ENCODE data around the gene INPP1. TPM values are rescaled to one million over a fixed set of nuclear protein-coding genes. Genes with fewer than 3 reads are reported as not detected.

INPP1 gene
- total RNA-seq, 4 donors from 2014 or later: 37.0 to 73.0 (median 48.4) TPM

DNA sequence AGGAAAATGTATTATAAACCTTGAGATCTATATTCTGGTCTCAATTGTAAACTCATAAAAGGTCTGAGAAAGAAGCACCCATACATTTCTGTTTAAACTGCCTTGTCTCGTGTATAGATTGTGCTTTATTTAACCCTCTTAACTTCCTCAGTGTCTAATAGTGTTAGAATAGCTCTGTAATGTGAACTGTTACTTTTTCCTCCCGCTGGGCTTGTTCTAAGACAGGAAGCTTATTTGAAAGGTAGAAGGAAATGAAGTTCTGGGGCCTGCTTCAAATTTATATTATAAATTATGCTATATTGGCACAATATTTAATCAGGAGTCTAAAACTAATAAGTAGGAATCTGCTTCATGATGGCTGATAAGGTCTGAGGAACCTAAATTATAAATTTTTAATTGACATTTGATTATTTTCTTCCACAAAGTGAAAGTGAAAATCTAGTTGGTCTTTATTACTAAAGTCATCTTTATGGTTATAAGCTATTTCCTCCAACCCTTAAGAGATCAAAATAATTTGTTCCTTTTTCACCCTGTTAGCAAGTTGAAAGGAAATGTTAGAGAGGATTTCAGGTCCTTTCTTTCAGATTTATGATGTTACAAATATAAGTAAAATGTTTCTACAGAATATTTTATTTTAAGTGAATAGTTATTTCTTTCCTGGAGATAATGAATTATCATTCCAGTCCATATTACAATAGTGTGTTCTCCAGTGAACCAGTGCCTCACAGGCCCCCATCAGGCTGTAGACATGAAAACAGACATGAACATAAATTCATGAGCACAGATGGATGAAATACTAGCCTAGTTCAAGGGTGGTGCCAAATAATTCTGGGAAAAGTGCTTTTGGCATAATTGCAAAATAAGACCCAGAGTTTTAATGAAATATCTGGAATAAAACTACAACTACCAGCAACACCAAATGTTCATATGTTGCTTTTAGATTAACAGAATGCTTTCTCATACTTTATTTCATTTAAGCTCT, 72.7 kb downstream of the INPP1 start:
- intact Hi-C loops (cut with DNase I): no loop called here
- no peak overlapping the region for H3K4me3 ChIP-seq
- H3K36me3 ChIP-seq: peaks cover 0 to 5% (median 0%) of the 10 kb centered on the region in 3 donors
- WGBS, 2 donors: 38 to 50% methylated on average over 2 of the region's 2 CpGs
- H3K27ac ChIP-seq: peak overlapping the region in 2 of 4 donors; percentile 73 to 76
- peaks cover 24 to 89% (median 35%) of the 10 kb centered on the region in 3 donors for H3K4me1 ChIP-seq
- no peak for DNase-seq
- H3K27me3 ChIP-seq: no peaks in the 10 kb centered on the region
- no peaks in the 10 kb centered on the region for H3K9me3 ChIP-seq
- no peak for TF ChIP-seq POLR2A (IDR thresholded peaks at IDR 0.05)
- TF ChIP-seq, protein P1, sequence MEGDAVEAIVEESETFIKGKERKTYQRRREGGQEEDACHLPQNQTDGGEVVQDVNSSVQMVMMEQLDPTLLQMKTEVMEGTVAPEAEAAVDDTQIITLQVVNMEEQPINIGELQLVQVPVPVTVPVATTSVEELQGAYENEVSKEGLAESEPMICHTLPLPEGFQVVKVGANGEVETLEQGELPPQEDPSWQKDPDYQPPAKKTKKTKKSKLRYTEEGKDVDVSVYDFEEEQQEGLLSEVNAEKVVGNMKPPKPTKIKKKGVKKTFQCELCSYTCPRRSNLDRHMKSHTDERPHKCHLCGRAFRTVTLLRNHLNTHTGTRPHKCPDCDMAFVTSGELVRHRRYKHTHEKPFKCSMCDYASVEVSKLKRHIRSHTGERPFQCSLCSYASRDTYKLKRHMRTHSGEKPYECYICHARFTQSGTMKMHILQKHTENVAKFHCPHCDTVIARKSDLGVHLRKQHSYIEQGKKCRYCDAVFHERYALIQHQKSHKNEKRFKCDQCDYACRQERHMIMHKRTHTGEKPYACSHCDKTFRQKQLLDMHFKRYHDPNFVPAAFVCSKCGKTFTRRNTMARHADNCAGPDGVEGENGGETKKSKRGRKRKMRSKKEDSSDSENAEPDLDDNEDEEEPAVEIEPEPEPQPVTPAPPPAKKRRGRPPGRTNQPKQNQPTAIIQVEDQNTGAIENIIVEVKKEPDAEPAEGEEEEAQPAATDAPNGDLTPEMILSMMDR (IDR thresholded peaks at IDR 0.05): no peak

DNA sequence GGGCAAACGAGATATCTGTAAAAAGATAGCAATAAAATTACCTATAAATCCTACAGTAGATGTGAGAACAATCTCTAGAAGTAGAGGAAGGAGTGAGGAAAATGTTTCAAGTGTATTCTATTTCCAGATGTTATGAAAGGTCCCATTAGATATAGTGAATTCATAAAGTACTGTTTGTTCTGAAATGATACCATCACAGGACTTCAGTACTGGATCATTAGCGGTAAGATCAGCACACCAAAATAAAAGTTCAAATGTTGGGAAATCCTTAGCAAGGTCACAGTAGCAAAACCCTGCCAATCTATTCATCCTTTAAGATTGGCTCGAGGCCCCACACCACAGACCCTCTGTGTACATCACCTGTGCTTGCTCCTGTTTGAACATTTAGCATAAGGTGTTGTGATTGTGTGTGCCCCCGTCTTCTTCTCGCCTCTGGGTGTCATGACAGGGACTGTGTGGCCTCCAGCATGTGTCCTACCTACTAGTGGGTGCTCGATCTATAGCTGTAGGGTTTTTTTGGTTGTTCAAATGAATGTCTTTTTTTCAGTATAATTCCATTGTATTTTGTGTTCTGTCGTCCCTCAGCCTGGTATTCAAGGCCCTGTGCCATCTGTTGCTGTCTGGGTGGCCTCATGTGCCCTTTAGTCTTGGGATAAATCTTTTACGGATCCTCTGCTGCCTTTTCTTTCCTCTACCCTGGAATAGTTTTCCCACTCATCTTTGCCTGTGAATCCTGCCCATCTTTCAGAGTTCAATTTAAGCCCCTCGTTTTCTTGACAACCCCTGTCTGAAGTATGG, 73.9 kb downstream of the INPP1 start:
- Histone ChIP-seq H3K27me3 (no peaks in the 10 kb centered on the region), H3K4me3 (no peak overlapping the region), H3K4me1 (peaks cover 24 to 77% (median 35%) of the 10 kb centered on the region in 3 donors), H3K27ac (peak overlapping the region in 2 of 4 donors; percentile 73 to 76), H3K9me3 (no peaks in the 10 kb centered on the region), H3K36me3 (peaks cover 0 to 5% (median 0%) of the 10 kb centered on the region in 3 donors)
- intact Hi-C loops (cut with DNase I): no loop called here
- 88 to 91% methylated on average over 9 of the region's 9 CpGs for WGBS, 2 donors
- no peak for DNase-seq
- no peak for TF ChIP-seq POLR2A (IDR thresholded peaks at IDR 0.05)
- TF ChIP-seq, protein P1 (IDR thresholded peaks at IDR 0.05): no peak

DNA sequence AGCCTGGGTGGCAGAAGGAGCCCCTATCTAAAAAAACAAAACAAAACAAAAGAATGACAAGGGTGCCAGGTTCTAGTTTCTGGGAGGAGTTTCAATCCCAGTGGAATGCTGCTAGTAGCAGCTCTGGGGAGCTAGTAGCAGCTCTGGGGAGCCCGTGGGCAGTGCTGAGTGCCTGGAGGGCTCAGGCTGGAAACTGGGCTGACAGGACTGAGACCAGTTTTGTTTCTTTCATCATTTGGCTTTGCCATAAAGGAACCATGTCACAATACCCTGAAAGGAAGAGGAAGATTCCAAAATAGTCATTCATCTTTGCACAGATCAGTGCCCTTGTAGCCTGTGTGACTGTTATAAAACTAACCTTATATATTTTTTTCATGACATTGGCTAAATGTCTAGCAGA, 75.3 kb downstream of the INPP1 start:
- Histone ChIP-seq H3K4me3 (no peak overlapping the region), H3K36me3 (peaks cover 0 to 5% (median 0%) of the 10 kb centered on the region in 3 donors), H3K9me3 (no peaks in the 10 kb centered on the region), H3K27me3 (no peaks in the 10 kb centered on the region), H3K4me1 (peaks cover 13 to 62% (median 27%) of the 10 kb centered on the region in 3 donors), H3K27ac (peak overlapping the region; percentile 5 to 49 (median 26))
- no peak for DNase-seq
- intact Hi-C loops (cut with DNase I): no loop called here
- WGBS, 2 donors: 50 to 57% methylated on average over 1 of the region's 1 CpG
- TF ChIP-seq POLR2A (IDR thresholded peaks at IDR 0.05): no peak
- TF ChIP-seq, protein P1 (IDR thresholded peaks at IDR 0.05): no peak

DNA sequence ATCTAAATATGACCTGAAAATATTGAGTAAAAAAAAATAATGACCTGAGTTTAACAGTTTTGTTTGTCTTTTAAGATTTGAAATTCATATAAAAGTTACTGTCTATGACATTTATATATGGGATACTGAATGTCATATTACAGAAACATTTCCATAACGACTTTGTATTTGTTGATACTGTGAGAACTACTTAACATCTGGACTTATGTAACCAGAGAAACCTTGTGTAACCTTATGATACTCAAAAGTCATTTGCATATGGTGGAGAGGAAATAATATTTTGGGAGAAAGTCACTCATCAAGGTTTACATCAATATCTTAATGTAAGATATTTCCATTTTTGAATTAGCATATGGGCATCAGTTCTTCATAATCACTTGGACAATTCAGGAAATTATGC, 77.4 kb downstream of the INPP1 start:
- H3K27me3 ChIP-seq: no peaks in the 10 kb centered on the region
- intact Hi-C loops (cut with DNase I): no loop called here
- H3K4me1 ChIP-seq: peaks cover 6 to 42% (median 18%) of the 10 kb centered on the region in 3 donors
- 50 to 62% methylated on average over 1 of the region's 1 CpG for WGBS, 2 donors
- DNase-seq: no peak
- peaks cover 0 to 5% (median 0%) of the 10 kb centered on the region in 3 donors for H3K36me3 ChIP-seq
- no peaks in the 10 kb centered on the region for H3K9me3 ChIP-seq
- H3K4me3 ChIP-seq: no peak overlapping the region
- no peak overlapping the region for H3K27ac ChIP-seq
- TF ChIP-seq, protein P1 (IDR thresholded peaks at IDR 0.05): no peak
- TF ChIP-seq POLR2A (IDR thresholded peaks at IDR 0.05): no peak

Other genes starting within 250 kb of the INPP1 start
- gene HIBCH, start 23.8 kb upstream of the INPP1 start, total RNA-seq: 10 to 100 TPM; 20.9 to 31.5 (median 29.9) TPM
- gene MFSD6, start 64.8 kb downstream of the INPP1 start, total RNA-seq: 100 to 1,000 TPM in 3 of 4 donors, 10 to 100 TPM in 1; 81.2 to 157 (median 133) TPM
- 1 to 10 TPM; 1.0 to 2.7 (median 2.0) TPM for gene NEMP2, start 191.1 kb downstream of the INPP1 start, total RNA-seq